ENCODE data around the gene PRAMEF9. TPM values are rescaled to one million over a fixed set of nuclear protein-coding genes. Genes with fewer than 3 reads are reported as not detected.

The PRAMEF9 gene
- total RNA-seq, 2 donors from 2014 or later: not detected

DNA sequence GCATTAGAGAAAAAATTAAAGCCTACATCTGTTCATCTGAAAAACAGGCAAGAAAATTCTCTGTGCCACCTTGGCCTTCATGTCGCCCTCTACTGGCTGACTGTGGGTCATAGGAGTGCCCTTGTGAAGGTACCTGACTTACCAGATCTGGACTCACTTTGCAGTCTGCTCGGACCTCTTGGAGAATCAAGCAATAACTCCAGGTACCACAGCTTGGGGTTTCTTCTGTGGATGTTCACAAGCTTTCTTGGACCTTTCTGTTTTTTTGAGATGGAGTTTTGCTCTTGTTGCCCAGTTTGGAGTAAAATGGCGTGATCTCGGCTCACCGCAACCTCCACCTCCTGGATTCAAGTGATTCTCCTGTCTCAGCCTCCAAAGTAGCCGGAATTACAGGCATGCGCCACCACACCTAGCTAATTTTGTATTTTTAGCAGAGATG, 56.7 kb downstream of the PRAMEF9 start:
- Histone ChIP-seq H3K4me1 (ENCODE audit: control insufficient read depth, insufficient read depth, low read length) (no peaks in the 10 kb centered on the region), H3K9ac (ENCODE audit: extremely low read depth, low read length, poor library complexity, severe bottlenecking) (no peak overlapping the region), H3K27ac (ENCODE audit: low read depth, low read length) (no peak overlapping the region), H3K9me3 (ENCODE audit: control insufficient read depth, low read length) (peaks cover 66% of the 10 kb centered on the region), H3K36me3 (ENCODE audit: control insufficient read depth, insufficient read depth, low read length) (no peaks in the 10 kb centered on the region), H3K27me3 (ENCODE audit: control insufficient read depth, insufficient read depth, low read length, poor library complexity, severe bottlenecking) (no peaks in the 10 kb centered on the region), H3K4me3 (ENCODE audit: low read length) (no peak overlapping the region)
- TF ChIP-seq, protein P1, sequence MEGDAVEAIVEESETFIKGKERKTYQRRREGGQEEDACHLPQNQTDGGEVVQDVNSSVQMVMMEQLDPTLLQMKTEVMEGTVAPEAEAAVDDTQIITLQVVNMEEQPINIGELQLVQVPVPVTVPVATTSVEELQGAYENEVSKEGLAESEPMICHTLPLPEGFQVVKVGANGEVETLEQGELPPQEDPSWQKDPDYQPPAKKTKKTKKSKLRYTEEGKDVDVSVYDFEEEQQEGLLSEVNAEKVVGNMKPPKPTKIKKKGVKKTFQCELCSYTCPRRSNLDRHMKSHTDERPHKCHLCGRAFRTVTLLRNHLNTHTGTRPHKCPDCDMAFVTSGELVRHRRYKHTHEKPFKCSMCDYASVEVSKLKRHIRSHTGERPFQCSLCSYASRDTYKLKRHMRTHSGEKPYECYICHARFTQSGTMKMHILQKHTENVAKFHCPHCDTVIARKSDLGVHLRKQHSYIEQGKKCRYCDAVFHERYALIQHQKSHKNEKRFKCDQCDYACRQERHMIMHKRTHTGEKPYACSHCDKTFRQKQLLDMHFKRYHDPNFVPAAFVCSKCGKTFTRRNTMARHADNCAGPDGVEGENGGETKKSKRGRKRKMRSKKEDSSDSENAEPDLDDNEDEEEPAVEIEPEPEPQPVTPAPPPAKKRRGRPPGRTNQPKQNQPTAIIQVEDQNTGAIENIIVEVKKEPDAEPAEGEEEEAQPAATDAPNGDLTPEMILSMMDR (conservative IDR thresholded peaks at IDR 0.05): peak; percentile 49
- H3K36me3 Mint-ChIP-seq (ENCODE audit: low read depth): peaks cover 2% of the 10 kb centered on the region
- peaks cover 82% of the 10 kb centered on the region for H3K9me3 Mint-ChIP-seq
- peak; percentile 76 for DNase-seq
- no peak overlapping the region for H3K4me3 Mint-ChIP-seq
- H3K4me1 Mint-ChIP-seq: no peaks in the 10 kb centered on the region
- no peaks in the 10 kb centered on the region for H3K27me3 Mint-ChIP-seq (ENCODE audit: insufficient read depth)
- H3K27ac Mint-ChIP-seq: no peak overlapping the region
- 67 to 73% methylated on average over 7 of the region's 7 CpGs for WGBS, 2 experiments (ENCODE audit: insufficient coverage in 1 of 2, insufficient read length in 1 of 2)

Other genes starting within 250 kb of the PRAMEF9 start
- gene PRAMEF6, start 224.3 kb upstream of the PRAMEF9 start, total RNA-seq: not detected
- gene PRAMEF27, start 115.3 kb upstream of the PRAMEF9 start, total RNA-seq: not detected
- not detected for gene HNRNPCL3, start 111.1 kb upstream of the PRAMEF9 start, total RNA-seq
- gene PRAMEF25, start 101.1 kb upstream of the PRAMEF9 start, total RNA-seq: not detected
- gene HNRNPCL2, start 55.0 kb upstream of the PRAMEF9 start, total RNA-seq: not detected
- gene PRAMEF26, start 15.8 kb upstream of the PRAMEF9 start, total RNA-seq: not detected
- not detected for gene HNRNPCL4, start 6.2 kb upstream of the PRAMEF9 start, total RNA-seq
- gene PRAMEF13, start 29.6 kb downstream of the PRAMEF9 start, total RNA-seq: not detected
- gene PRAMEF18, start 54.3 kb downstream of the PRAMEF9 start, total RNA-seq: not detected
- not detected for gene PRAMEF5, start 82.3 kb downstream of the PRAMEF9 start, total RNA-seq
- gene PRAMEF8, start 113.3 kb downstream of the PRAMEF9 start, total RNA-seq: not detected
- gene PRAMEF33, start 131.7 kb downstream of the PRAMEF9 start, total RNA-seq: not detected
- not detected for gene PRAMEF15, start 143.7 kb downstream of the PRAMEF9 start, total RNA-seq
- not detected for gene PRAMEF14, start 175.3 kb downstream of the PRAMEF9 start, total RNA-seq
- not detected for gene PRAMEF19, start 200.1 kb downstream of the PRAMEF9 start, total RNA-seq
- gene PRAMEF17, start 217.8 kb downstream of the PRAMEF9 start, total RNA-seq: not detected
- gene PRAMEF20, start 238.6 kb downstream of the PRAMEF9 start, total RNA-seq: not detected

Measured in endodermal cell (in vitro differentiated cells).